ENCODE data around the gene HAT1. TPM values are rescaled to one million over a fixed set of nuclear protein-coding genes. Genes with fewer than 3 reads are reported as not detected.

The HAT1 gene
- 29.8 and 39.5 TPM in 2 replicates for total RNA-seq

DNA sequence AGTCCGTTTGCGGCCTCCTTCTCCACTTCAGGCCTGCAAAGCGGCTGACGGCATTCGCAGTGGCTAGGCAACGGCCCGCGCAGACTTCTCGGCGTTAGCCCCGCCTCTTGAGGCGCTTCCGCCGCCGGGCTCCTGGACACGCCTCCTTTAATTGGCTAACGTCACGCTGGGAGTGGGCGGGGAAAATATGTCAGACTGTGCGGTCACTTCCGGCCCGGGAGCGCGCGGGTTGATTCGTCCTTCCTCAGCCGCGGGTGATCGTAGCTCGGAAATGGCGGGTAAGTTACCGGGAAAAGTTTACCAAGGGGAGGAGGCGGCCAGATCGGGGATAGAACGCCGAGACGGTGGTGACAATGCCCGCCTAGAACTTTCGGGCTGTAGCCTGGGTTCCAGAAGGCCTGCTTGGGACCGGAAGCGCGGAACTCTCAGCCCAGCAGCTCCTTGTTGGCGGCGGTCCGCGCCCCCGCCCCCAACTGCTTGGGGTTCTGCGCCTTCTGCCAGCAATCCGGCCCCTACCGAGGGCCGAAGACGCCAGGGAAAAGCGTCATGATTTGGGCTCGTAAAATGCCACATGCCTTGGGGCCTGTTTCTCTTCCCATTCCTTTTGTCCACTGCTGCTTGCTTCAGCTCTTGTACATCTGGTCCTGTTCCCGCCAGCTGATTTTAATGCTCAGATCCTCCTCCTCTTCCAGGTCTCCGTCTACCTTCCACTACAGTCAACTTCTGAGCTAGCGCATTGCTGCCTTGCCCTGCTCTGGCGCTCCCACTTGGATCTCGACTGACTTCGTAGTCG, at the start of gene HAT1:
Gene HAT1, plus strand, starts transcription at position 232 of the 793 bp plus-strand sequence. Its CDS starts 40 bp downstream, at position 272.

DNA sequence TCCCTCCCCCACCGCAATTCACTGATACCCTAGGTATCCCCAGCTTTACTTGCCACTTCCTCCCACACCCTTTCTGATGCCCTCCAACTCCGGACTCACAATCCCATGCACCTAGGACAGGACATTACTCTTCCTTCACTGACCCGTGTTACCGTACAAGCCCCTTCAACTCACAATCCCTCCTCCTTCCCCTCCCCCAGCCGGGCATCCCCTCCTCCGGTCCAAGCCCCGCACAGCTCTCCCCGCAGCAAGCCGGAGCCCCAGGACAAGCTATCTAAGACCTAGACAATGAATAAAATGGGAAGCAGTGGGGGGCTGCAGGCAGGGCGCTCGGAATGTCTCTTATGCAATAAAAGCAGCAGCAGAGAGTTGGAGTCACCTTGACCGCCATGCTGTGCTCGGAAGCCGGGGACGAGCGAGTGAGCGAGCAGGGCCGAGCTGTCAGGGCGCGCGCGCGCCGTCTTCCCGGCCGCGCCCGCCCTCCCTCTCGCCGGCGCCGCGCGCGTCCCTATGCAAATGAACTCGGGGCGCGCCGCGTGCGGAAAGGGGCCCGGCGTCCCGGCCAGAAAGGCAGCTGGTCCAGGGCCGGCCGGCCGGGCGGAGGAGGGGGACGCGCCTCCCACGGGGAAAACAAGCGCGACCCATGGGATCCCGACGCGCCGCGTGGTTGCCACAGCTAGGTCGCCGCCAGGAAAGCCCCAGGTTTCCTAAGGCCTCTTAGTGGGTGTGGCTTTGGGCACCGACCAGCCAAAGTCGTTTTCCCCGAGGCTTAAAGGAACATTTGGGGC, 28.2 kb upstream of the HAT1 start, which contains the start of gene SLC25A12:
Gene SLC25A12, minus strand, starts transcription at position 421 of the 788 bp plus-strand sequence. Its CDS starts 30 bp downstream, at position 391.

DNA sequence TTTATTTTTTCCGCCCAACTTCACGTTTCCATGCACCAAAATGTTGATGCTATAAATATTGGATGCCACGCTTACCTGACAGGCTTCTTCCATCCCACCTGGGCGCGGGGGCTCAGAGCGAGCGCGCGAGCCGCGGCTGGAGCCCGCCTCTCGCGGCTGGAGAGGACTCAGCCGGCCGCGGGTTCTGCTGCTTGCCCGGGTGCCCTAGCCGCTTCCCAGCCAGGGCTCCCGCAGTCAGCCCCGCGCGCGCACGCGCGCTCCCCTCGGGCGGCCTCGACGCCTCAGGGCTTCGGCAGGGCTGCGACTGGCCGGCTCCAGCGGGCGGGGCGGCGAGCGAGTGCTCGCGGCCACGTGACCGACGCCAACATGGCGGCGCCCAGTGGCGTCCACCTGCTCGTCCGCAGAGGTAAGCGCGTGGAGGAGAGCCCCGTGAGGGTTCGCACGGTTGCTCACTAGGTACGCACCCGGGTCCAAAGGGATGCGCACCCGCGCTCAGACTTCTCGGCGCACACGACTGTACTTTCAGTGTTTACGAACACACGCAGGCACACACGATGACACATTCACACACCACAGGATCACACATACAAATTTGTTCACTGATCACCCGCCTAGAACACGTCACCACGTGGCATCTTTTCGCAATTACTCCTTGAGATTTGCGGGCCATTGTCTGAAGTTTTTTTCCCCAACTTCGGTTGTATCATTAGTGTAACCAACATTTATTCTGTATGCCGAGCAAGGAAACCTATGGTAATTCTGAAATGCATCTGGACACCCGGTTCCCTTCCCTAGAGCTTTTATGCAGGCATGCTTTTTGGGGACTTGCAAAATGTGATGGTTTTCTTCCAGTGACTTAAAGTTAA, 77.6 kb downstream of the HAT1 start, which contains the start of gene METAP1D:
Gene METAP1D, plus strand, starts transcription at position 350 of the 866 bp plus-strand sequence. Its CDS starts 17 bp downstream, at position 367.

Other genes starting within 250 kb of the HAT1 start
- gene DYNC1I2, start 235.0 kb upstream of the HAT1 start, total RNA-seq, result 142 and 163 TPM in 2 replicates
- gene SLC25A12, start 28.2 kb upstream of the HAT1 start, total RNA-seq, result 13.1 and 13.2 TPM in 2 replicates
- 3.1 and 3.7 TPM in 2 replicates for gene METAP1D, start 77.5 kb downstream of the HAT1 start, total RNA-seq
- gene DLX1, start 163.0 kb downstream of the HAT1 start, total RNA-seq, result under 0.01 TPM in 2 replicates
- gene DLX2, start 180.4 kb downstream of the HAT1 start, total RNA-seq, result not detected in 2 replicates